Panc1 (cell line): ENCODE results near the gene DNTT. TPM values are rescaled to one million over a fixed set of nuclear protein-coding genes. Genes with fewer than 3 reads are reported as not detected.

ENCODE experiments used
- ATAC-seq: fragments of 200-7000 bp; cut with Tn5 transposase; 2 replicates; pipeline ENCODE4 v1.9.1; 2020; ENCODE audit warnings: mild to moderate bottlenecking, moderate library complexity
- BruUV-seq: library from RNA; stranded (reverse); fragments of 400-500 nt; replicated peaks from 2 replicates; lab custom pipeline; 2021; lab: Mats Ljungman, UMichigan
- CTCF ChIA-PET: fragments of 300-600 bp; sonication (Branson Sonifier 250); formaldehyde crosslinking; loops from one replicate; lab custom pipeline; 2022; ENCODE audit warnings: antibody characterized with exemption; lab: Charles Lee
- POLR2A ChIA-PET: fragments of 300-600 bp; sonication (Branson Sonifier 250); formaldehyde crosslinking; loops from one replicate; lab custom pipeline; 2022; ENCODE audit warnings: antibody characterized with exemption; lab: Charles Lee
- DNase-seq: peaks from one replicate; pipeline ENCODE4 v3.0.0-alpha.2; 2010; ENCODE audit warnings: low read depth, low spot score
- H3K27ac ChIP-seq: 2 replicates; pipeline ENCODE4 v1.5.1; 2011; ENCODE audit warnings: mild to moderate bottlenecking, low read length, inconsistent platforms
- H3K27me3 ChIP-seq: fragments of 200-500 bp; sonication (Bioruptor generic); 2 replicates; pipeline ENCODE4 v1.6.0; 2014; ENCODE audit warnings: low read length, inconsistent platforms; ENCODE audit not compliant: control insufficient read depth, insufficient read depth
- H3K36me3 ChIP-seq: fragments of 200-500 bp; sonication (Bioruptor generic); 2 replicates; pipeline ENCODE4 v1.5.1; 2014; ENCODE audit warnings: inconsistent platforms, mild to moderate bottlenecking, low read length, moderate library complexity; ENCODE audit not compliant: control insufficient read depth, insufficient read depth
- H3K4me1 ChIP-seq: 2 replicates; pipeline ENCODE4 v1.5.1; 2011; ENCODE audit warnings: inconsistent platforms, mild to moderate bottlenecking, low read length, moderate library complexity; ENCODE audit not compliant: control insufficient read depth, insufficient read depth
- H3K4me3 ChIP-seq, 2 experiments: 2 replicates each; pipeline ENCODE4 v1.5.1; 2011 to 2012; ENCODE audit warnings: low read depth in 2 of 2, low read length in 2 of 2, mild to moderate bottlenecking in 2 of 2, inconsistent platforms in 1 of 2, moderate library complexity in 1 of 2
- H3K9me3 ChIP-seq: fragments of 200-500 bp; sonication (Bioruptor generic); 2 replicates; pipeline ENCODE4 v1.5.1; 2014; ENCODE audit warnings: low read depth, mild to moderate bottlenecking, inconsistent platforms, low read length, moderate library complexity; ENCODE audit not compliant: control insufficient read depth, insufficient read depth
- POLR2AphosphoS5 ChIP-seq: IDR thresholded peaks from 2 replicates; pipeline ENCODE4 v1.6.1; 2012; ENCODE audit warnings: mild to moderate bottlenecking, low read depth, low read length, moderate library complexity
- SIN3A ChIP-seq: IDR thresholded peaks from 2 replicates; pipeline ENCODE4 v1.6.1; 2012; ENCODE audit warnings: low read depth, mild to moderate bottlenecking, low read length, moderate library complexity, borderline replicate concordance; ENCODE audit not compliant: insufficient read depth
- TCF7L2 ChIP-seq: IDR thresholded peaks from 2 replicates; pipeline ENCODE4 v1.6.1; 2011; ENCODE audit warnings: mild to moderate bottlenecking, low read depth, low read length, inconsistent platforms
- in situ Hi-C: cut with HindIII; loops from 2 replicates; pipeline ENCODE4 v1.10.0; 2016; ENCODE audit warnings: low sequenced_read_pairs, low pct_unique_long_range_greater_than_20kb
- intact Hi-C: fragments of 100-400 bp; cut with micrococcal nuclease; formaldehyde crosslinking; loops from one replicate; pipeline ENCODE4 v1.10.0; 2022; ENCODE audit not compliant: unreplicated experiment
- total RNA-seq: library from RNA; stranded (reverse); gene quantifications from one replicate; pipeline ENCODE4 v1.2.1, GENCODE V29; 2021; ENCODE audit not compliant: unreplicated experiment
- TF ChIP-seq, protein P1 (sequence below): fragments of 450-650 bp; IDR thresholded peaks from 2 replicates; pipeline ENCODE4 v1.5.1; 2017; ENCODE audit warnings: mild to moderate bottlenecking

DNTT gene
- total RNA-seq, 1 experiment from 2014 or later, result not detected

DNA sequence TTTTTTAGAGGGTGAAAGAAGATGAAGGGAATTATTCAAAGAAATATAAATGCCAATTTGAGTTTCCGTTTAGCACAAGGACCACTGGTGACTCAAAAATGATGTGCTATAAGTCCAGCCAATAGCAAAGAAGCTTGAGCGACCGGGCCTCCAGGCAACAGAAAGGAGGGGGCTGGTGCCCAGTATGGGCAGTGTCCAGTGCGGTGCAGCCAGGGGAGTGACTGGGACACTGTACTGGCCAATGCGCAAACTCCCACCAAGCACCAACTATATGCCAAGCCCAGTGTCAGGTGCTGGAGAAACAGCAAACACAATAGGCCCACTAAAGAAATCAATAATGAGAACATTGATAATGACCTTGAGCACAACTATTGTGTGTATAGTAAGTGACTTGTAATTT is 64.7 kb downstream of the DNTT start:
- CTCF ChIA-PET, result interaction anchor here (0.7 to 1.2 kb wide), 2 partner anchors 27 to 679 kb away, joined by 4 to 11 read pairs; no protein-coding TSS in a partner anchor
- H3K9me3 ChIP-seq, result no peaks in the 10 kb centered on the region
- no peaks in the 10 kb centered on the region for H3K27me3 ChIP-seq
- no peaks in the 10 kb centered on the region for H3K36me3 ChIP-seq
- no peak for DNase-seq
- in situ Hi-C loops, result no loop called here
- peaks cover 19% of the 10 kb centered on the region for H3K4me1 ChIP-seq
- ATAC-seq, result no peak
- intact Hi-C loops, result no loop called here
- POLR2A ChIA-PET, result no interaction called here
- TF ChIP-seq, protein P1, sequence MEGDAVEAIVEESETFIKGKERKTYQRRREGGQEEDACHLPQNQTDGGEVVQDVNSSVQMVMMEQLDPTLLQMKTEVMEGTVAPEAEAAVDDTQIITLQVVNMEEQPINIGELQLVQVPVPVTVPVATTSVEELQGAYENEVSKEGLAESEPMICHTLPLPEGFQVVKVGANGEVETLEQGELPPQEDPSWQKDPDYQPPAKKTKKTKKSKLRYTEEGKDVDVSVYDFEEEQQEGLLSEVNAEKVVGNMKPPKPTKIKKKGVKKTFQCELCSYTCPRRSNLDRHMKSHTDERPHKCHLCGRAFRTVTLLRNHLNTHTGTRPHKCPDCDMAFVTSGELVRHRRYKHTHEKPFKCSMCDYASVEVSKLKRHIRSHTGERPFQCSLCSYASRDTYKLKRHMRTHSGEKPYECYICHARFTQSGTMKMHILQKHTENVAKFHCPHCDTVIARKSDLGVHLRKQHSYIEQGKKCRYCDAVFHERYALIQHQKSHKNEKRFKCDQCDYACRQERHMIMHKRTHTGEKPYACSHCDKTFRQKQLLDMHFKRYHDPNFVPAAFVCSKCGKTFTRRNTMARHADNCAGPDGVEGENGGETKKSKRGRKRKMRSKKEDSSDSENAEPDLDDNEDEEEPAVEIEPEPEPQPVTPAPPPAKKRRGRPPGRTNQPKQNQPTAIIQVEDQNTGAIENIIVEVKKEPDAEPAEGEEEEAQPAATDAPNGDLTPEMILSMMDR, result no peak
- TF ChIP-seq POLR2AphosphoS5, result no peak
- H3K4me3 ChIP-seq, result no peak overlapping the region
- no peak overlapping the region for H3K27ac ChIP-seq
- no TSS peak for BruUV-seq

- ChIA-PET POLR2A (no interaction called here), CTCF (interaction anchor here (0.5 to 1.5 kb wide), 7 partner anchors 9 to 459 kb away, joined by 3 to 5 read pairs (median 3); partner anchors contain the start of genes OPALIN and TLL2)
- ATAC-seq (peak; percentile 77), DNase-seq (no peak)
- Histone ChIP-seq H3K27ac (peak overlapping the region; percentile 26; the same call in 1 of the 2 replicates), H3K4me1 (peaks cover 22% of the 10 kb centered on the region), H3K27me3 (no peaks in the 10 kb centered on the region), H3K36me3 (no peaks in the 10 kb centered on the region), H3K9me3 (no peaks in the 10 kb centered on the region), H3K4me3 (peak overlapping the region; percentile 23 to 43)
- TF ChIP-seq, protein P1, result no peak
- TF ChIP-seq POLR2AphosphoS5, result no peak
- BruUV-seq, result no TSS peak
- intact Hi-C loops (loop anchor here (10.0 kb wide), 1 partner anchor 275 kb away; no protein-coding TSS in a partner anchor), in situ Hi-C loops (no loop called here)
Observed at GRCh38 chr10:96369890-96370583, 65.8 kb downstream of the DNTT start.

GRCh38 chr10:96370584-96371157 is 66.4 kb downstream of the DNTT start:
- Histone ChIP-seq H3K27me3 (no peaks in the 10 kb centered on the region), H3K36me3 (no peaks in the 10 kb centered on the region), H3K27ac (no peak overlapping the region), H3K4me3 (peak overlapping the region; percentile 23 to 43), H3K9me3 (no peaks in the 10 kb centered on the region), H3K4me1 (peaks cover 17% of the 10 kb centered on the region)
- ATAC-seq (peak; percentile 65), DNase-seq (peak; percentile 56)
- ChIA-PET CTCF (interaction anchor here (0.5 to 1.5 kb wide), 9 partner anchors 9 to 936 kb away, joined by 3 to 7 read pairs (median 3); partner anchors contain the start of genes OPALIN and TLL2), POLR2A (no interaction called here)
- intact Hi-C loops, result loop anchor here (10.0 kb wide), 1 partner anchor 274 kb away; no protein-coding TSS in a partner anchor
- TF ChIP-seq TCF7L2 (no peak), POLR2AphosphoS5 (no peak), SIN3A (no peak)
- TF ChIP-seq, protein P1, result peak; percentile 98
- in situ Hi-C loops, result no loop called here
- BruUV-seq, result no TSS peak
